ENCODE data around the gene NAALADL1. TPM values are rescaled to one million over a fixed set of nuclear protein-coding genes. Genes with fewer than 3 reads are reported as not detected.

Gene NAALADL1
- total RNA-seq, 1 experiment from 2014 or later: not detected

DNA sequence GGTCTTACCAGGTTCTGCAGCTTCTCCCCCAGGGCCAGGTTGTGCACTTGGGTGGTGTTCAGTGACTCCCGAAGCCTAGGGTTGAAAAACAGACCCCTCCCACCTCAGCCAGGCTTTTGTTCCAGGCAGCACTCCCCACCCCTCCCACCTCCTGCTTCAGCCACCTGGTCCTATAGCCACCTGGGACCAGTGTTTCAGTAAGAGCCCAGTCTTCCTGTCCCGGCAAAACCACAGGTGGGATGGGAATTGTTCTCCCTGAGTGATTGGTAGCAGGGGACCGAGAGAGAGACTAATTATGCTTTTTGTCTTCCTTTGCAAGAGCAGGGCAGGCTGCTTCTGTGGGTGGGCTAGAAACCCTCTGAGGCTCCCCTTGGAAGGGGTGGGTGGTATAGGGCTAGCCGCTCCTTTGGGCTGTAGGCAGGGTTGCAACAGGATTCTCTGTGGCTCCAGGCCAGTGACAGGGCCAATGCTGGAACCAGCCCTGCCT, 8.5 kb upstream of the NAALADL1 start:
- DNase-seq (ENCODE audit: low read depth, low spot score) (no peak), ATAC-seq (no peak)
- Histone ChIP-seq H3K9ac (ENCODE audit: low read length) (no peak overlapping the region), H3K79me2 (ENCODE audit: insufficient read depth, low read length) (no peaks in the 10 kb centered on the region), H3K4me3 (replicated peaks in 1 of 2; ENCODE audit: low read depth in 1 of 2, low read length in 2 of 2) (no peak overlapping the region), H4K20me1 (ENCODE audit: insufficient read depth) (no peaks in the 10 kb centered on the region), H3K9me2 (ENCODE audit: insufficient read depth) (no peaks in the 10 kb centered on the region), H2AFZ (ENCODE audit: low read depth, low read length, poor library complexity, severe bottlenecking) (no peak overlapping the region), H3K4me2 (ENCODE audit: low read length) (no peak overlapping the region), H3K4me1 (ENCODE audit: control insufficient read depth in 1 of 2, insufficient read depth in 2 of 2, low read length in 2 of 2) (no peaks in the 10 kb centered on the region), H3K36me3 (ENCODE audit: control insufficient read depth in 1 of 2, insufficient read depth in 2 of 2, low read length in 2 of 2) (no peaks in the 10 kb centered on the region), H3K9me3 (ENCODE audit: control insufficient read depth in 1 of 2, insufficient read depth in 1 of 2, low read depth in 1 of 2, low read length in 2 of 2) (no peaks in the 10 kb centered on the region), H3K27me3 (ENCODE audit: insufficient read depth, low read length) (no peaks in the 10 kb centered on the region), H3K27ac (ENCODE audit: low read depth, low read length) (no peak overlapping the region)
- CTCF ChIA-PET: no interaction called here
- TF ChIP-seq CEBPB (IDR thresholded peaks at IDR 0.05; ENCODE audit: low read depth): no peak
- no peak for TF ChIP-seq SIN3A (IDR thresholded peaks at IDR 0.05; ENCODE audit: low read depth)
- TF ChIP-seq ZFX (IDR thresholded peaks at IDR 0.05): no peak
- no peak for TF ChIP-seq EZH2 (IDR thresholded peaks at IDR 0.05)
- TF ChIP-seq, protein P1, sequence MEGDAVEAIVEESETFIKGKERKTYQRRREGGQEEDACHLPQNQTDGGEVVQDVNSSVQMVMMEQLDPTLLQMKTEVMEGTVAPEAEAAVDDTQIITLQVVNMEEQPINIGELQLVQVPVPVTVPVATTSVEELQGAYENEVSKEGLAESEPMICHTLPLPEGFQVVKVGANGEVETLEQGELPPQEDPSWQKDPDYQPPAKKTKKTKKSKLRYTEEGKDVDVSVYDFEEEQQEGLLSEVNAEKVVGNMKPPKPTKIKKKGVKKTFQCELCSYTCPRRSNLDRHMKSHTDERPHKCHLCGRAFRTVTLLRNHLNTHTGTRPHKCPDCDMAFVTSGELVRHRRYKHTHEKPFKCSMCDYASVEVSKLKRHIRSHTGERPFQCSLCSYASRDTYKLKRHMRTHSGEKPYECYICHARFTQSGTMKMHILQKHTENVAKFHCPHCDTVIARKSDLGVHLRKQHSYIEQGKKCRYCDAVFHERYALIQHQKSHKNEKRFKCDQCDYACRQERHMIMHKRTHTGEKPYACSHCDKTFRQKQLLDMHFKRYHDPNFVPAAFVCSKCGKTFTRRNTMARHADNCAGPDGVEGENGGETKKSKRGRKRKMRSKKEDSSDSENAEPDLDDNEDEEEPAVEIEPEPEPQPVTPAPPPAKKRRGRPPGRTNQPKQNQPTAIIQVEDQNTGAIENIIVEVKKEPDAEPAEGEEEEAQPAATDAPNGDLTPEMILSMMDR (IDR thresholded peaks at IDR 0.05 in 2 of 3, conservative IDR thresholded peaks at IDR 0.05 in 1 of 3; ENCODE audit: borderline replicate concordance in 1 of 3, insufficient read depth in 1 of 3, low read depth in 2 of 3, low read length in 2 of 3): no peak
- TF ChIP-seq, protein P2, sequence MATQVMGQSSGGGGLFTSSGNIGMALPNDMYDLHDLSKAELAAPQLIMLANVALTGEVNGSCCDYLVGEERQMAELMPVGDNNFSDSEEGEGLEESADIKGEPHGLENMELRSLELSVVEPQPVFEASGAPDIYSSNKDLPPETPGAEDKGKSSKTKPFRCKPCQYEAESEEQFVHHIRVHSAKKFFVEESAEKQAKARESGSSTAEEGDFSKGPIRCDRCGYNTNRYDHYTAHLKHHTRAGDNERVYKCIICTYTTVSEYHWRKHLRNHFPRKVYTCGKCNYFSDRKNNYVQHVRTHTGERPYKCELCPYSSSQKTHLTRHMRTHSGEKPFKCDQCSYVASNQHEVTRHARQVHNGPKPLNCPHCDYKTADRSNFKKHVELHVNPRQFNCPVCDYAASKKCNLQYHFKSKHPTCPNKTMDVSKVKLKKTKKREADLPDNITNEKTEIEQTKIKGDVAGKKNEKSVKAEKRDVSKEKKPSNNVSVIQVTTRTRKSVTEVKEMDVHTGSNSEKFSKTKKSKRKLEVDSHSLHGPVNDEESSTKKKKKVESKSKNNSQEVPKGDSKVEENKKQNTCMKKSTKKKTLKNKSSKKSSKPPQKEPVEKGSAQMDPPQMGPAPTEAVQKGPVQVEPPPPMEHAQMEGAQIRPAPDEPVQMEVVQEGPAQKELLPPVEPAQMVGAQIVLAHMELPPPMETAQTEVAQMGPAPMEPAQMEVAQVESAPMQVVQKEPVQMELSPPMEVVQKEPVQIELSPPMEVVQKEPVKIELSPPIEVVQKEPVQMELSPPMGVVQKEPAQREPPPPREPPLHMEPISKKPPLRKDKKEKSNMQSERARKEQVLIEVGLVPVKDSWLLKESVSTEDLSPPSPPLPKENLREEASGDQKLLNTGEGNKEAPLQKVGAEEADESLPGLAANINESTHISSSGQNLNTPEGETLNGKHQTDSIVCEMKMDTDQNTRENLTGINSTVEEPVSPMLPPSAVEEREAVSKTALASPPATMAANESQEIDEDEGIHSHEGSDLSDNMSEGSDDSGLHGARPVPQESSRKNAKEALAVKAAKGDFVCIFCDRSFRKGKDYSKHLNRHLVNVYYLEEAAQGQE (IDR thresholded peaks at IDR 0.05; ENCODE audit: low read depth): no peak
- POLR2A ChIA-PET: no interaction called here
- RAD21 ChIA-PET (ENCODE audit: low non-redundant PET in 1 of 2, low total read pairs in 2 of 2, uncharacterized antibody in 2 of 2, unreplicated experiment in 2 of 2): no interaction called here
- no TSS peak for BruUV-seq (replicated peaks)
- intact Hi-C loops (cut with micrococcal nuclease): no loop called here
